Ectodermal cell (in vitro differentiated cells): ENCODE measurements around the gene PARP1.
"Not testable (repeated sequence)": the region's sequence is repeated elsewhere in the genome, so short reads cannot be mapped to it uniquely, and the experiment has no call there.

Experiments used
- H3K27ac ChIP-seq: 2 replicates; pipeline ENCODE4 v1.7.0; 2013; ENCODE audit warnings: mild to moderate bottlenecking, low read depth, low read length; ENCODE audit not compliant: insufficient read depth, poor library complexity, severe bottlenecking
- H3K27me3 ChIP-seq: 2 replicates; pipeline ENCODE4 v1.7.0; 2013; ENCODE audit warnings: mild to moderate bottlenecking, low read length; ENCODE audit not compliant: insufficient read depth, control insufficient read depth, poor library complexity, severe bottlenecking
- H3K36me3 ChIP-seq: one replicate; pipeline ENCODE4 v1.7.0; 2013; ENCODE audit warnings: low read length; ENCODE audit not compliant: control insufficient read depth, insufficient read depth
- H3K4me1 ChIP-seq: one replicate; pipeline ENCODE4 v1.7.0; 2013; ENCODE audit warnings: low read length; ENCODE audit not compliant: control insufficient read depth, insufficient read depth
- H3K4me3 ChIP-seq: 2 replicates; pipeline ENCODE4 v1.7.0; 2013; ENCODE audit warnings: low read depth, low read length, control low read depth; ENCODE audit not compliant: insufficient read depth
- H3K9me3 ChIP-seq: 2 replicates; pipeline ENCODE4 v1.7.0; 2013; ENCODE audit warnings: mild to moderate bottlenecking, low read length, moderate library complexity; ENCODE audit not compliant: control insufficient read depth
- WGBS, 2 experiments: methylation state at CpG; one replicate each; pipeline ENCODE4 v1.1.7; 2013; ENCODE audit warnings: missing lambda C conversion rate in 2 of 2; 5-methylcytosine and 5-hydroxymethylcytosine counted together

Gene PARP1

GRCh38 chr1:226429858-226430715 is 22.2 kb upstream of the PARP1 start:
- Histone ChIP-seq H3K4me1 (peaks cover 5% of the 10 kb centered on the region), H3K4me3 (no peak overlapping the region), H3K27me3 (no peaks in the 10 kb centered on the region), H3K27ac (no peak overlapping the region), H3K9me3 (no peaks in the 10 kb centered on the region), H3K36me3 (no peaks in the 10 kb centered on the region)
- 93% methylated on average over 14 of the region's 14 CpGs for WGBS, 2 experiments

DNA sequence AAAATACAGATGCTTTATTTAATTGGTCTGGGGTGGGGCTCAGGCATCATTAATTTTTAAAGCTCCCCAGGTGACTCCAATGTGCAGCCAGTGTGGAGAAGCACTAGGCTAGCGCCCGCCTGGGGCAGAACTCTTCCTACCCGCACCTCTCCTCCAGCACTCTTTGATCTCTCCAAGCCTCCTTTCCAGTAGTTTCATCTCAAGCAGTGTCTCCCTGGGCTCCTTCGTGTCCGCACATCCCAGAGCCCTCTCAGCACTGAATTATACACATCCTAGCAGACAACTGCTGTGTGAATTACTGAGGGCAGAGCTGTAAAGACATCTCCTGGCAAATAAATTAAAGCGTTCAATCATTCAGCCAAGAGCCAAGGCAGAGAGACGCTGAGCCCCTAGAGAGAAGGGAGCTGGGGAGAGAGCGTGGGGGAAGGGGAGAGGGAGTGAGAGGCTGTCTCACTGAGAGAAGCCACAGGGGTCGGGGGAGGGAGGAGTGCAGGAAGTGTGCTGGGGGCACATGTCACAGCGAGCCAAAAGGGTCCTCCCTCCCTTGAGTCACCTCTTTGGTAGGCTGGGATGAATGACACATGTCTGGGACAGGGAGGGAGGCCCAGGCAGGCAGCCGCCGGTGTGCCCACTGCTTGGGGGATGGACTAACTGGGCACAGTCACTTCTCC is 21.0 kb upstream of the PARP1 start:
- Histone ChIP-seq H3K9me3 (no peaks in the 10 kb centered on the region), H3K4me3 (no peak overlapping the region), H3K4me1 (peaks cover 14% of the 10 kb centered on the region), H3K27me3 (no peaks in the 10 kb centered on the region), H3K36me3 (no peaks in the 10 kb centered on the region), H3K27ac (no peak overlapping the region)
- 47 to 53% methylated on average over 12 of the region's 12 CpGs for WGBS, 2 experiments

DNA sequence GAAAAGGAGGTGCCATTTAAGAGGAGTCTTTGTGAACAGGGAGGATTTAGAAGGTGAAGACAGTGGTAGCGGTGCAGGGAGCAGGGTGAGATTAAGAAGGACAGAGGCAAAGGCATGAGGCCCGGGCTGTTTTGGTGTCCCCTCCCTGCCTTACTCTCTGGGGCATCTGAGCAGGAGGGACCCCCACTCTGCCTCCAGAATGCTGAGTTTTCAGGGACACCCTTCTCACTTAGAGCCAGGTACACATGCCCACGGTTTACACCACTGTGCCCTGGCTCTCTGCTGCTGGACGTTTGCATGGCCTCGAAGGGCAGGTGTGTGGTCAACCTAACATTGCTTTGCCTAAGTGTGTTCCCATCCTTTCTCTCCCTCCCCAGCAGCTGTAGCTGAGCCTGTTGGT is 20.5 kb upstream of the PARP1 start:
- no peak overlapping the region for H3K4me3 ChIP-seq
- peaks cover 14% of the 10 kb centered on the region for H3K4me1 ChIP-seq
- no peaks in the 10 kb centered on the region for H3K9me3 ChIP-seq
- WGBS, 2 experiments: 75 to 80% methylated on average over 5 of the region's 5 CpGs
- H3K27ac ChIP-seq: no peak overlapping the region
- no peaks in the 10 kb centered on the region for H3K36me3 ChIP-seq
- no peaks in the 10 kb centered on the region for H3K27me3 ChIP-seq

DNA sequence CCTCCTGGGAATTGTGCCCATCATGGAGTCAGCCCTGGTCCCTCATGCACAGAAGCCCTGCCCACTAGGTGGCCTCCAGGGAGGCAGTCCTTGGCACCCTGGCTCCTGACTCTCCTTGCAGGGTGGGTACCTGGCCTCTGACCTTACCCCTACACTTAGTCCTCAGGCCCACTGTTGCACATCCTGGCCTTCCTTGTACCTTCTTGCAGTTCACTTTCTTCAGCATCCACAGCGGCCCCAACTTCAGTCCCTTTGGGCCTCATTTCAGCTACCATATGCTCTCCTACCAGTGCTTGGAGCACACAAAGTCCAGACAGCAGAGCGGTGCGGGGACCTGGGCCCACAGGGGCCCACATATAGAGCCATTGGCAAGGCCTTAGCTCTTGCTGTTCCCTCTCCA is 19.2 kb upstream of the PARP1 start:
- no peaks in the 10 kb centered on the region for H3K9me3 ChIP-seq
- H3K36me3 ChIP-seq: no peaks in the 10 kb centered on the region
- H3K4me3 ChIP-seq: no peak overlapping the region
- WGBS, 2 experiments: 96 to 98% methylated on average over 3 of the region's 3 CpGs
- H3K4me1 ChIP-seq: peaks cover 14% of the 10 kb centered on the region
- no peaks in the 10 kb centered on the region for H3K27me3 ChIP-seq
- H3K27ac ChIP-seq: no peak overlapping the region

- not testable (repeated sequence) for H3K36me3 ChIP-seq, H3K27ac ChIP-seq, H3K27me3 ChIP-seq, H3K9me3 ChIP-seq, H3K4me3 ChIP-seq
- WGBS, 2 experiments: 96 to 97% methylated on average over 23 of the region's 23 CpGs
- H3K4me1 ChIP-seq: peaks cover 14% of the 10 kb centered on the region
Measured at GRCh38 chr1:226426395-226426794, 18.5 kb upstream of the PARP1 start.

DNA sequence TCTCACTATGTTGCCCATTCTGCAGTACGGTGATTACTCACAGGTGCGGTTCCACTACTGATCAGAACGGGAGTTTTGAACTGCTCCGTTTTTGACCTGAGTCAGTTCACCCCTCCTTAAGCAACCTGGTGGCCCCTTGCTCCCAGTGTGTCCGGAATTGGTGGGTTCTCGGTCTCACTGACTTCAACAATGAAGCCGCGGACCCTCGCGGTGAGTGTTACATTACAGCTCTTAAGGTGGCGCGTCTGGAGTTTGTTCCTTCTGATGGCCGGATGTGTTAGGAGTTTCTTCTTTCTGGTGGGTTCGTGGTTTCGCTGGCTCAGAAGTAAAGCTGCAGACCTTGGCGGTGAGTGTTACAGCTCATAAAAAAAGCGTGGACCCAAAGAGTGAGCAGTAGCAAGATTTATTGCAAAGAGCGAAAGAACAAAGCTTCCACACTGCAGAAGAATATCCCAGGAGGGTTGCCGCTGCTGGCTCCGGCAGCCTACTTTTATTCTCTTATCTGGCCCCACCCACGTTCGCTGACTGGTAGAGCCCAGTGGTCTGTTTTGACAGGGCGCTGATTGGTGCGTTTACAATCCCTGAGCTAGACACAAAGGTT is 17.6 kb upstream of the PARP1 start:
- Histone ChIP-seq H3K27me3 (no peaks in the 10 kb centered on the region), H3K4me1 (peaks cover 14% of the 10 kb centered on the region), H3K4me3 (no peak overlapping the region), H3K27ac (no peak overlapping the region), H3K9me3 (no peaks in the 10 kb centered on the region), H3K36me3 (no peaks in the 10 kb centered on the region)
- 93 to 96% methylated on average over 20 to 24 of the region's 24 CpGs for WGBS, 2 experiments

DNA sequence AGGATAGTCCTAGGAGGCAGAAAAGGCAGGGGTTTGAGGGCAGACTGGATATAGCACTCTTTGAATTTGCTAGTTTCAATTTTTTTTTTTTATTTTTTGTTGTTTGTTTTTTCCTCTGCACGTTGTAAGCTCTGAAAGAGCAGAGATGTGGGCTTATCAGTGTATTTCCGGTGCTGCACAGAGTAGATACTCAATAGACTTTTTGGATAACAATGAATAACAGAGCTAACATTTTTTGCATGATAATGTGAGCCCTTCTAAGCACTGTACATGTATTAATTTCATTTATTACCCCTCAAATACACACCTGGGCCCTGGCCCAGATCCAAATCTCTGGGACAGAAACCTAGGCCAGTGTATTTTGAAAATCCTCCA is 17.1 kb upstream of the PARP1 start:
- Histone ChIP-seq H3K27me3 (no peaks in the 10 kb centered on the region), H3K4me3 (no peak overlapping the region), H3K9me3 (no peaks in the 10 kb centered on the region), H3K27ac (no peak overlapping the region), H3K4me1 (peaks cover 14% of the 10 kb centered on the region), H3K36me3 (no peaks in the 10 kb centered on the region)
- 85 to 88% methylated on average over 2 of the region's 2 CpGs for WGBS, 2 experiments

GRCh38 chr1:226424221-226425003 is 16.5 kb upstream of the PARP1 start:
- WGBS, 2 experiments: 81 to 82% methylated on average over 8 of the region's 8 CpGs
- Histone ChIP-seq H3K9me3 (no peaks in the 10 kb centered on the region), H3K36me3 (no peaks in the 10 kb centered on the region), H3K27ac (no peak overlapping the region), H3K27me3 (no peaks in the 10 kb centered on the region), H3K4me3 (no peak overlapping the region), H3K4me1 (peaks cover 14% of the 10 kb centered on the region)

DNA sequence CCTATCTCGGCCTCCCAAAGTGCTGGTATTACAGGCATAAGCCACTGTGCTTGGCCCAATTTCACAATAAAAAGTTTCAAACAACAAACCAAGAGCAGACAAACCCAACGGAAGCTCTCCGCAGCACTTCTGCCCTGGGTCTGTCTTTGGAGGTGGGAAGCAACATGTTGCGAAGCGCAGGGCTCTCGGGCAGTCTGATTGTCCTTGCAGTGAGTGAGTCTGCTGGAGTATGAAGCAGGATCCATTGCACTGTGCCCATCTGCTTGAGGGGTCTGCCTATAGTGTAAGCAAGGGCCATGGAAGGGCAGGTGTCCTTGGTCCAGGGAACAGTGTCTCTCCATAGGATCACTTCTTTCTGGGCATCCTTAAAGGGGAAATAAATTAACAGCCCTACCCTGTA is 14.6 kb upstream of the PARP1 start:
- no peaks in the 10 kb centered on the region for H3K27me3 ChIP-seq

DNA sequence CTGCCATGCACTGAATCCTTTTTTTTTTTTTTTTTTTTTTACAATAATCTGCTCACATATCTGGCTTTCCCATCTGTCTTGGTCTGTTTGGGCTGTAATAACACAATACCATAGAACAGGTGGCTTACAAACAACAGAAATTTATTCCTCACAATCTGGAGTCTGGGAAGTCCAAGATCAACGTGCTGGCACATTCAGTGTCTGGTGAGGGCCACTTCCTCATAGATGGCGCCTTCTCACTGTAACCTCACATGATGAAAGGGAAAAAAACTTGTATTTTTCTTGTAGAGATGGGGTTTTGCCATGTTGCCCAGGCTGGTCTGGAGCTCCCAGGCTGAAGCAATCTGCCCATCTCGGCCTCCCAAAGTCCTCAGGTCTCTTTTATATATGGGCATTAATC is 13.0 kb upstream of the PARP1 start:
- no peaks in the 10 kb centered on the region for H3K27me3 ChIP-seq
- no peak overlapping the region for H3K27ac ChIP-seq
- peaks cover 11% of the 10 kb centered on the region for H3K4me1 ChIP-seq
- no peak overlapping the region for H3K4me3 ChIP-seq
- no peaks in the 10 kb centered on the region for H3K9me3 ChIP-seq
- H3K36me3 ChIP-seq: no peaks in the 10 kb centered on the region
- WGBS, 2 experiments: 92 to 95% methylated on average over 3 of the region's 3 CpGs

More for the DNA sequence above, 14.6 kb upstream of the PARP1 start:
- H3K4me3 ChIP-seq: no peak overlapping the region
- H3K27ac ChIP-seq: no peak overlapping the region
- WGBS, 2 experiments: 92 to 96% methylated on average over 6 of the region's 6 CpGs
- H3K36me3 ChIP-seq: no peaks in the 10 kb centered on the region
- peaks cover 11% of the 10 kb centered on the region for H3K4me1 ChIP-seq
- no peaks in the 10 kb centered on the region for H3K9me3 ChIP-seq
